ENCODE data around the gene MET. TPM values are rescaled to one million over a fixed set of nuclear protein-coding genes. Genes with fewer than 3 reads are reported as not detected.

Gene MET
- polyA plus RNA-seq, 1 donor from 2014 or later = not detected

DNA sequence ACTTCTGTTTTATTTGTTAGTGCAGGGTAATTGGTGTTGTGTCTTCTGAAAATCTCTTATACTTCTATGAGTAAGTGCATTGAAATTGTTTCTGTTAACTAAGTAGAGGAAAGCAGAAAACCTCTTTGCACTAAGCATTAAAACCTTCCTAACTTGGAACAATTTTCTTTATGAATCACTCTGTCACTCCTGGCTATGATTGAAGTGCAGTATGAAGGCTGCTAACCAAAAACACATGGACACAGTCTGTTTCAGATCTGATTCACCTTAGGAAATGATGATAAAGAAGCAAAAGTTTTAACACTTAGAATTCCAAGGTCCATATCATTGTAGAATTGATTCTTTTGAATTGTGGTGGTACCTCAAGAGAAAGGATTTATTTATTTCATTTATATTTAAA lies 41.9 kb downstream of the MET start:
- Histone ChIP-seq H3K4me3 (ENCODE audit: low read length) (no peak overlapping the region), H3K9me2 (ENCODE audit: insufficient read depth, low read length) (no peaks in the 10 kb centered on the region), H3K27ac (ENCODE audit: low read length) (no peak overlapping the region), H3F3A (ENCODE audit: insufficient read depth, low read length, poor library complexity, severe bottlenecking) (no peaks in the 10 kb centered on the region), H3K27me3 (ENCODE audit: insufficient read depth, low read depth, low read length) (no peaks in the 10 kb centered on the region), H3K9me3 (ENCODE audit: low read length) (no peaks in the 10 kb centered on the region), H2AFZ (ENCODE audit: low read depth, low read length) (no peak overlapping the region), H3K79me2 (replicated peaks; ENCODE audit: insufficient read depth, low read length) (no peaks in the 10 kb centered on the region), H4K20me1 (ENCODE audit: insufficient read depth) (no peaks in the 10 kb centered on the region), H3K36me3 (ENCODE audit: insufficient read depth, low read length) (no peaks in the 10 kb centered on the region), H3K4me2 (ENCODE audit: low read length) (no peak overlapping the region), H3K9ac (ENCODE audit: low read length) (no peak overlapping the region)
- TF ChIP-seq RAD21 (conservative IDR thresholded peaks at IDR 0.05) (no peak), TAF1 (IDR thresholded peaks at IDR 0.05; ENCODE audit: low read depth) (no peak), POLR2AphosphoS5 (IDR thresholded peaks at IDR 0.05) (no peak)
- TF ChIP-seq, protein P1, sequence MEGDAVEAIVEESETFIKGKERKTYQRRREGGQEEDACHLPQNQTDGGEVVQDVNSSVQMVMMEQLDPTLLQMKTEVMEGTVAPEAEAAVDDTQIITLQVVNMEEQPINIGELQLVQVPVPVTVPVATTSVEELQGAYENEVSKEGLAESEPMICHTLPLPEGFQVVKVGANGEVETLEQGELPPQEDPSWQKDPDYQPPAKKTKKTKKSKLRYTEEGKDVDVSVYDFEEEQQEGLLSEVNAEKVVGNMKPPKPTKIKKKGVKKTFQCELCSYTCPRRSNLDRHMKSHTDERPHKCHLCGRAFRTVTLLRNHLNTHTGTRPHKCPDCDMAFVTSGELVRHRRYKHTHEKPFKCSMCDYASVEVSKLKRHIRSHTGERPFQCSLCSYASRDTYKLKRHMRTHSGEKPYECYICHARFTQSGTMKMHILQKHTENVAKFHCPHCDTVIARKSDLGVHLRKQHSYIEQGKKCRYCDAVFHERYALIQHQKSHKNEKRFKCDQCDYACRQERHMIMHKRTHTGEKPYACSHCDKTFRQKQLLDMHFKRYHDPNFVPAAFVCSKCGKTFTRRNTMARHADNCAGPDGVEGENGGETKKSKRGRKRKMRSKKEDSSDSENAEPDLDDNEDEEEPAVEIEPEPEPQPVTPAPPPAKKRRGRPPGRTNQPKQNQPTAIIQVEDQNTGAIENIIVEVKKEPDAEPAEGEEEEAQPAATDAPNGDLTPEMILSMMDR (IDR thresholded peaks at IDR 0.05; ENCODE audit: poor library complexity, severe bottlenecking) = no peak

DNA sequence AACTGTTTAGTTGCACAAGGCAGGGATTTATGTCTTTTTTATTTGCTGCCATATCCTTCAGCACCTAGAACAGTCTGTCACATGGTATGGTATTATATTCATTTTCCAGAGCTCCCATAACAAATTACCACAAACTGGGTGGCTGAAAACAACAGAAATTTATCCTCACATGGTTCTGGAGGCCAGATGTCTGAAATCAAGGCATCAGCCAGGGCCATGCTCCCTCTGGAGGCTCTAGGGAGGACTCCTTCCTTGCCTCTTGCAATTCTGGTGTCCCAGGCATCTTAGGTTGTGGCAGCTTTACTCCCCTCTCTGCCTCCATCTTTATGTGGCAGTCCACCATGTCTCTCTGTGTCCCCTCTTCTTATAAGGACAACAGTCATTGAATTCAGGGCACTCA lies 43.1 kb downstream of the MET start:
- no peak for TF ChIP-seq POLR2AphosphoS5 (IDR thresholded peaks at IDR 0.05)
- TF ChIP-seq EZH2 (IDR thresholded peaks at IDR 0.05; ENCODE audit: borderline replicate concordance, insufficient read depth, low read length, poor library complexity, severe bottlenecking) = no peak
- TF ChIP-seq, protein P1 (IDR thresholded peaks at IDR 0.05; ENCODE audit: poor library complexity, severe bottlenecking) = no peak
- TF ChIP-seq MXI1 (conservative IDR thresholded peaks at IDR 0.05; ENCODE audit: poor library complexity, severe bottlenecking) = no peak
- no peak for TF ChIP-seq TAF1 (IDR thresholded peaks at IDR 0.05; ENCODE audit: low read depth)
- TF ChIP-seq SMC3 (conservative IDR thresholded peaks at IDR 0.05; ENCODE audit: poor library complexity) = no peak
- TF ChIP-seq, protein P2, sequence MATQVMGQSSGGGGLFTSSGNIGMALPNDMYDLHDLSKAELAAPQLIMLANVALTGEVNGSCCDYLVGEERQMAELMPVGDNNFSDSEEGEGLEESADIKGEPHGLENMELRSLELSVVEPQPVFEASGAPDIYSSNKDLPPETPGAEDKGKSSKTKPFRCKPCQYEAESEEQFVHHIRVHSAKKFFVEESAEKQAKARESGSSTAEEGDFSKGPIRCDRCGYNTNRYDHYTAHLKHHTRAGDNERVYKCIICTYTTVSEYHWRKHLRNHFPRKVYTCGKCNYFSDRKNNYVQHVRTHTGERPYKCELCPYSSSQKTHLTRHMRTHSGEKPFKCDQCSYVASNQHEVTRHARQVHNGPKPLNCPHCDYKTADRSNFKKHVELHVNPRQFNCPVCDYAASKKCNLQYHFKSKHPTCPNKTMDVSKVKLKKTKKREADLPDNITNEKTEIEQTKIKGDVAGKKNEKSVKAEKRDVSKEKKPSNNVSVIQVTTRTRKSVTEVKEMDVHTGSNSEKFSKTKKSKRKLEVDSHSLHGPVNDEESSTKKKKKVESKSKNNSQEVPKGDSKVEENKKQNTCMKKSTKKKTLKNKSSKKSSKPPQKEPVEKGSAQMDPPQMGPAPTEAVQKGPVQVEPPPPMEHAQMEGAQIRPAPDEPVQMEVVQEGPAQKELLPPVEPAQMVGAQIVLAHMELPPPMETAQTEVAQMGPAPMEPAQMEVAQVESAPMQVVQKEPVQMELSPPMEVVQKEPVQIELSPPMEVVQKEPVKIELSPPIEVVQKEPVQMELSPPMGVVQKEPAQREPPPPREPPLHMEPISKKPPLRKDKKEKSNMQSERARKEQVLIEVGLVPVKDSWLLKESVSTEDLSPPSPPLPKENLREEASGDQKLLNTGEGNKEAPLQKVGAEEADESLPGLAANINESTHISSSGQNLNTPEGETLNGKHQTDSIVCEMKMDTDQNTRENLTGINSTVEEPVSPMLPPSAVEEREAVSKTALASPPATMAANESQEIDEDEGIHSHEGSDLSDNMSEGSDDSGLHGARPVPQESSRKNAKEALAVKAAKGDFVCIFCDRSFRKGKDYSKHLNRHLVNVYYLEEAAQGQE (IDR thresholded peaks at IDR 0.05; ENCODE audit: borderline replicate concordance) = no peak
- no peak for TF ChIP-seq RAD21 (conservative IDR thresholded peaks at IDR 0.05)
- Histone ChIP-seq H3K36me3 (ENCODE audit: insufficient read depth, low read length) (no peaks in the 10 kb centered on the region), H3K27ac (ENCODE audit: low read length) (no peak overlapping the region), H3K27me3 (ENCODE audit: insufficient read depth, low read depth, low read length) (no peaks in the 10 kb centered on the region), H3K9ac (ENCODE audit: low read length) (no peak overlapping the region), H3F3A (ENCODE audit: insufficient read depth, low read length, poor library complexity, severe bottlenecking) (no peaks in the 10 kb centered on the region), H3K79me2 (replicated peaks; ENCODE audit: insufficient read depth, low read length) (no peaks in the 10 kb centered on the region), H3K9me2 (ENCODE audit: insufficient read depth, low read length) (no peaks in the 10 kb centered on the region), H2AFZ (ENCODE audit: low read depth, low read length) (no peak overlapping the region), H3K9me3 (ENCODE audit: low read length) (no peaks in the 10 kb centered on the region), H4K20me1 (ENCODE audit: insufficient read depth) (no peaks in the 10 kb centered on the region), H3K4me2 (ENCODE audit: low read length) (no peak overlapping the region), H3K4me3 (ENCODE audit: low read length) (no peak overlapping the region)
